ENCODE data around the gene DHRS1. TPM values are rescaled to one million over a fixed set of nuclear protein-coding genes. Genes with fewer than 3 reads are reported as not detected.

DHRS1 gene
- 6.0 and 6.9 TPM in 2 replicates for total RNA-seq (2014; rRNA removed; shearing (Covaris generic))
- 14.0 and 17.7 TPM in 2 replicates for polyA plus RNA-seq (2015; cell fraction: cytosol; rRNA removed)
- 39.9 and 60.1 TPM in 2 replicates for polyA plus RNA-seq (2015; cell fraction: nucleus; rRNA removed)

DNA sequence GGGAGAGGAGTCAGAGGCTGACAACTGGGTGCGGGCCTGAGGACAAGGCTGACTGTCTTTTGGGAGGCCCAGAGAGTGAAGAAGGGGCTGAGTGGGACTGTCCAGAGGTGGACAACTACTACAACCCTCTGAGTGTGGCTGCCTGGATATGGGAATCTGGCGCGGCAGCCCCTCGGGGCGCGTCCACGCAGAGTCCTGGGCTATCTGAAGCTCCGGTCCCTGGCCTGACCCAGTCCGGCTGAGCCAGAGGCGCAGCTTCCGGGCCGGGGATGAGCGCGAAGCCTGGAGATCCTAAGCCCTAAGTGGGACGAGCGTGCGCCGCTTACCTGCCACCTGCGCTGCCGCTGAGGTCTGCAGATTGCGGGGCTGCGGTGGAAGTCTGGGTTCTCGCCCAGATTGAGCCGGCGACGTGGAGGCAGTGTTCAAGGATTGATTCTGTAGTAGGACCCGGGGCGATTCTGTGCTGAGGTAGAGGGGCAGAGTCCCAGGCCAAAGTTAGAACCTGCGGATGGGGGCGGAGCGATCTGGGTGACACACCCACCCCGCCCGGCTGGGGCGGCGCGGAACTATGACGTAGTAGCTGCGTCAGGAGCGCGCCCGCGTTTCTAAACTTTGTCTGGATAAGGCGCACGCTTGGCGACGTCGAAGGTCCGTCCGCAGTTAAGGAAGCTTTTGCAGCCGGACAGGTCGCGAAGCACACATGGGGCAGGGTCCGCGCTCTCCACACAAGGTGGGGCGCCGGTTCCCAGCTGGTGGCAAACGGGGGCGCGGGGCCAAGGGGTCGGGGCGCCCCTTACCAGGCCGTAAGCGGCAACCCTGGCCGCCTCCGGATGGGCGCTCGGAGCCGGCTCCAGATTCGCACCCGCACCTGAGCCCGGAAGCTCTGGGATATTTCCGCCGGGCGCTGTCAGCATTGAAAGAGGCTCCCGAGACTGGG, at the start of gene DHRS1, which contains the start of gene NOP9:
Gene DHRS1, minus strand, starts transcription at position 526 of the 937 bp plus-strand sequence. CDS start 674 bp downstream, outside the sequence.
Gene NOP9, plus strand, starts transcription at position 596 of the 937 bp plus-strand sequence. Its CDS starts 105 bp downstream, at position 701.
- peak; percentile 83 for DNase-seq (ENCODE audit: low read depth)

DNA sequence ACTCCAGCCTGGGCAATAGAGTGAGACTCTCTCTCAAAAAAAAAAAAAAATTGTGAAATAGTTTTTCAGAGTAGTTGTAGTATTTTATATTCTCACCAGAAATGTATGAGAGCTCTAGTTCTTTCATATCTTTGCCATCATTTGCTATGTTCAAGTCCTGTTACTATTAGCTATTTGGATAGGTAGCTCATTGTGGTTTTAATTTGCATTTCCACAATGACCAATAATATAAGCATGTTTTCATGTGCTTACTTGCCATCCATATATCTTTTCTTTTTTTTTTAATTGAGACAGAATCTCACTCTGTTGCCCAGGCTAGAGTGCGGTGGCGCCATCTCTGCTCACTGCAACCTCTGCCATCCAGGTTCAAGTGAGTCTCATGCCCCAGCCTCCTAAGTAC, 48.6 kb upstream of the DHRS1 start:
- DNase-seq (ENCODE audit: low read depth) = no peak

DNA sequence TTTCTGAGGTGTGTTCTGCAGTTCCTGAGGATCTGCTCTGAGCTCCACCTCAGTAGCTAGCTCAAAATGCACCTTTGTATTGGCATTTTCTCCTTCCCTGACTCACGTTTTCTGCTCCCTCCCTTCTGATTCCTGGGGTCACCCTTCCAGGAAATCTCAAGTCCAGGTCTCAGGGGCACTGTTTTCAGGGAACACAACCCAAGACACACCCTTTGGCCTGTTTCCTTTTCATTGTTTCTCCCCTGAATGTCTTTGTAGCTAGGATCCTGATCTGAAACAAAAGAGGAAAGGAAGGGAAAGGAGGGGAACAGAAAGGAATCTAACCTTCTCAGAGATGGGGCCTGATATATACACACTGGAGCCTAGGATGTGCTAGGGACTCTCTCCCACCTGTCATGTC, 47.6 kb upstream of the DHRS1 start:
- no peak for DNase-seq (ENCODE audit: low read depth)

DNA sequence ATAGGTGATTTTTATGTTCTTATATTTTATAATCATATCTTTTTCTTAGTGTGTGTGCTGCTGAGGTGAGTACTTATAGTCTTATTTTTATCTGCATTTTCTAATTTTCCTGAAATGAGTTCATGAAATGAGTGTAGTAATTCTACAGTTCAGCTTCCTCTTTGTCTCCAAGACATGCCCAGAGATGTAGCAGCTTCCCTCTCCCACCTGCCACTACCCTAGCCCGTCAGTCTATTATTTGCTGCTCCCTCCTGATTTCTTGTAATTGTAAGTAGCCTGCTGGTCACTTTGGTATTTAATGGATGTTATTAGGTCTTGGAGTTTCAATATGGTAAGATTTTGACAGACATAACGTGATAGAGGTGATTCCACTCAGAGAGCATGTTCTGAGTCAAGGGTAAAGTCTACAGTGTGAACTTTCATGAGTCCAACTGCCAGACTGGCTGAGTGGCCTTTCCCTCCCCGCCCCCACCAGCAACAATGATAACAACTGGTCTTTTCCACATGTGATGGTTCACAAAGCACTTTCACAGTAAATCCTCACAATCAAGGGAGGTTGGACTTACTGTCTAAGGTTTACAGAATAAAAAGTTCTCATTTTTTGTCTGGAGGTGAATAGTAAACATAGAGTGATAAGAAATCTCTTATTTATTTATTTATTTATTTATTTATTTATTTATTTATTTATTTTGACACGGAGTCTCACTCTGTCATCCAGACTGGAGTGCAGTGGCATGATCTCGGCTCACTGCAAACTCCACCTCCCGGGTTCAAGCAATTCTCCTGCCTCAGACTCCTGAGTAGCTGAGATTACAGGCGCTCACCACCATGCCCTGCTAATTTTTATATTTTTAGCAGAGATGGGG, 44.4 kb upstream of the DHRS1 start:
- DNase-seq (ENCODE audit: low read depth) = no peak

DNA sequence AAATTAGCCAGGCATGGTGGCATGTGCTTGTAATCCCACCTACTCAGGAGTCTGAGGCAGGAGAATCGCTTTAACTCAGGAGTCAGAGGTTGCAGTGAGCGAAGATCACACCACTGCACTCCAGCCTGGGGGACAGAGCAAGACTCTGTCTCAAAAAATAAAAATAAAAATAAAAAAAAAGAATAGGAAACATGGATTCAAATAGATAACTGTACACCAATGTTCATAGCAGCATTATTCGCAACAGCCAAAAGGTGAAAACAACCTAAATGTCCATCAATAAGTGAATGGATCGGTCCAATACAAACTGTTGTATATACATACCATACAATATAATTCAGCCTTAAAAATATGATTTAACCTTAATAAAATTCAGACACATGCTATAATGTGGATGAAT, 43.3 kb upstream of the DHRS1 start:
- no peak for DNase-seq (ENCODE audit: low read depth)

DNA sequence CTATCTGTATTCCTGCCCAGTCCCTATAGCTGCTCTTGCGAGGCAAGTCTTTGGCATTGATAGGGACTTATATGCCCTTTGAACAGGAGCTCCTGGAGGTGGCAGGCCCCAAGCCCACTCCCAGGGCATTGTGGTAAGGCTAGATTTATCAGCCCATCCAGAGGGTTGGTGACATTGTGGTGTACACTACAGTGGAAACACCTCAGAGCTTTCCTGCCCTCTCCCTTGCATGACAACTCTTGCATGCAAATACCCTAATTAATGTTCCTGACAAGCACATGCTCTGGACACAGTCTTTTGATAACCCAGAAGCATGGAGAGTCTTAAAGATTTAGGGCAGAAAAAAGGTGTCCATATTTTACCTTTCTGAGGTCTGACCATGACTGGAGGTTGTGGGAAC, 41.0 kb upstream of the DHRS1 start:
- no peak for DNase-seq (ENCODE audit: low read depth)

DNA sequence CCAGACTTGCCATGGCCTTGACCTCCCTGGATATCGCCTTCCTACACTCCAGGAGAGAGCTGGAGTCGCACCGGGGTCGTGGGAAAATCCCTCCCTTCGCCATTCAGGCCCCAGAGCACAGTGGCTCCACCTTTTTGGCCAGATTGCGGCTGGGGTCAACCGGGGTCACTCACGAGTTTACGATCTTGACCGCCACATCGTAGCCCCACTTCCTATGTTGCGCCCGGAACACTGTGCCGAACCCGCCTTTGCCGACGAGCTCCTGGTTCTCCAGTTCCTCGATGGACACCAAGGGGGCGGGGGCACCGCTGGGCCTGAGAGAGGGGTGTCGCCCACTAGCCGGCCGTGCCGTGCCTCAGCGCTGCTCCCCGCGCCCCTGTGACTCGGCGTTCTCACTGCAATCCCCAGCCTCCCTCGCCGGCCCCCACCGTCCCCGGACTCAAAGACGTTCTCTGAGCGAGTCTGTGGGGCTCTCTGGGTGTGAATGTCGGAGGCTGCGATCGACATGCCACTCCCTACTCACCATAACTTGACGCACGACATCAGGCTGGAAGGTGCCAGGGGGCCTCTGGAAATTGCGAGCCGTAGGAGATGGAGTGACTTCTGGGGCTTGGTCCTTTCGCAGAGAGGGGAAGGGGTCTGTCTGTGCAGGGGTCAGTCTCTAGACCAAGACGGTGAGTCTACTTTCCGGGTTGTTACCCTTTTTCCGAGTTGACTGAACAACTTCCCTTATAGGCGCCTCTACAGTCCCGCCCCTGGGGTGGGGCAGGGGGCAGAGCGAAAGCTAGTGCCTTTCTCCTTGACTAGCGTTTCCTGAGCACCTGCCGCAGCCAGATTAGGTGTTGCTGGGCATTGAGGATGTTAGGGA, 39.9 kb upstream of the DHRS1 start, which contains the start of gene RIPK3:
Gene RIPK3, minus strand, starts transcription at position 708 of the 868 bp plus-strand sequence. Its CDS starts 165 bp downstream, at position 543.
- no peak for DNase-seq (ENCODE audit: low read depth)

DNA sequence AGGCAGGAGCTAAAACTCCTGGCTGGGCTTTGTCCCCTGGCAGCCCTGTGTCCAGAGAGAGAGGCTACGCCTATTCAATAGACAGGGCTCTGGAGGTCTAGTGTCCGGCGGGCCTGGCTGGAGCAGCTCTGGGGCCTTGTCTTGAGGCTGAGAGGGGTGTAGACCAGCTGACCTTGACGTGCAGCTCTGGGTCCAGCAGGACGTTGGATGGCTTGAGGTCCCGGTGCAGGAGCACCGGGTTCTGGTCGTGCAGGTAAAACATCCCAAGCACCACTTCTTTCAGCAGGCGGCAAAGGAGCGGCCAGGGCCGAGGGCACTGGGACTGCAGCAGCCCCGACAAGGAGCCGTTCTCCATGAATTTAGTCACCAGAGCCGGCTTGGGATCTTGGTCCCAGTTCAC, 39.3 kb upstream of the DHRS1 start:
- no peak for DNase-seq (ENCODE audit: low read depth)

DNA sequence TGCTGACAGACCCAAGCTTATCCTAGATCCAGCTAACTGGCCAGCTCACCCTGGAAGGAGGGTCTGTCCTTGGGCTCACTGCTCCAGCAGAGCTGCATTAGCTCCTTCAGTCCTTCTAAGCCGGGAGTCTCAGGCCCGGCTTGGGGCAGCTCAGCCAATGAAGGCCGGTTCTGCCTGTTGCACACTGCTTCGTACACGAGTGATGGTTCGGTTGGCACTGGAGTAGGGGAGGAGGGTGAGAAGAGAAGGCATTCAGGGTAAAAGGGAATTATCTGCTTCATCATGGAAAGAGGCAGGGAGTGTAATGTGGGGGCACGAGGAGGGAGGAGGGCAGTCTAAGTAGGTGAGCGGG, 38.2 kb upstream of the DHRS1 start:
- no peak for DNase-seq (ENCODE audit: low read depth)

DNA sequence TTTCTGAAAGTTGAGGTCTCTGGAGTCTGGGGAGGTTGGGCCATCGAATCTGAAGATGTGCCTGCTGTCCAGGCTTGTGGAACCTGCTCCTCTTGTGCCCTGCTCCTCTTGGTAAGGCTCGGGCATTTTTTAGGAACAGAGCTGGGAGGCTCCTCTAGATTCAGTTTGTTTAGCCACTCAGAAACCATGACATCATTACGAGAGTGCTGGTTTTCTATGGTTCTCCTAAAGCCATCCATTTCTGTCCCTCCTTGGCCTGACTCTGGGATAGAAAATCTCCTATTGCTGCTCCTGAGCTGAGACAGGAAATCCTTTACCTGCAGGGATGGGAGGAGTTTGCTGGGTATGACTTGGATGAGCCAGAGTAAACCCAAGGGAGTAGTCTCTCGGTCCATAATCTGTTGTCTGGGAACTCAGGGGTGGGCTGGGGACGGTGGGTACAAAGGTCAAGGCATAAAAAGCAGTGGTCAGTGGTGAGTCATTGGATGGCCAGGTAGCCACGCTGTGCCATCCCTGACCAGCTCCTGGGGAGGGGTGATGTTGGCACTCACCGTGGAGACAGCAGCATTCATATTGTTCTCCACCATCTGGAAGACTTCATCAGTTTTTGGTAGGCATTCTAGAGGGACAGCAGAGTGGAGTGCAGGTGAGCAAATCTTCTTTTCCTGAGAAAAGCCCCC, 37.7 kb upstream of the DHRS1 start:
- DNase-seq (ENCODE audit: low read depth) = no peak

DNA sequence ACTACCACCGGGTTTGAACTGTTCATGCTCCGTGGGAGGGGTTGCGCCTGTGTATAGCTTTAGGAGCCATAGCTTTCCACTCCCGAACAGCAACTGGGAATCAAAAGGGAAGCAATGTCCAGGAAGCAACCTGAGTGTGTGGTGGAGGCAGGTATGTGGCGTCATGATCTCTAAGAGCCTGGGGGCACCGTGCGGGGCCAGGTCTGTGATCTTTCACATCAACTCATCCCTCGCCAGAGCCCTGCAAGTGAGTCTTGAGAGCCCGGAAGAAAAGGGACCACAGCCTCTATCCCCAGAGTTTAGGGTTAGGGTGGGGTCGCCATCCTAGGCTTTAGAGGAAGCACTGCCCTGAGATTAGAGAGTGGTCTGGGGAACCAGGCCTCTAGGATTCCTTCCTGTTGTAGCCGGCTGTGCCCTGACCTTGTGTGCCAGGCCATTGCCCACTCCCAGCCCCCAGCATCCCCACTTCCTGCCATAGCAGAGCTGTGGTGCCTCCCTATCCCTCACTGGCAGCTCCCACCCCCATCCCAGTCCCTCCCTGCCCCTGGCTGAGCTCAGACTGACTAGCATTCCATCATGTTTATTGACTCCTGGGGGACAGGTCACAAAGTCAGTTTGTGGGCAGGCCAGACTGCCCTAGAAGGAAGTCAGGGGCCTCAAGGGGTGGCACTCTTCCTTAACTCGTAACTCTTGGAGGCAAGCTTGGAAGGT, 36.0 kb upstream of the DHRS1 start:
- DNase-seq (ENCODE audit: low read depth) = no peak

DNA sequence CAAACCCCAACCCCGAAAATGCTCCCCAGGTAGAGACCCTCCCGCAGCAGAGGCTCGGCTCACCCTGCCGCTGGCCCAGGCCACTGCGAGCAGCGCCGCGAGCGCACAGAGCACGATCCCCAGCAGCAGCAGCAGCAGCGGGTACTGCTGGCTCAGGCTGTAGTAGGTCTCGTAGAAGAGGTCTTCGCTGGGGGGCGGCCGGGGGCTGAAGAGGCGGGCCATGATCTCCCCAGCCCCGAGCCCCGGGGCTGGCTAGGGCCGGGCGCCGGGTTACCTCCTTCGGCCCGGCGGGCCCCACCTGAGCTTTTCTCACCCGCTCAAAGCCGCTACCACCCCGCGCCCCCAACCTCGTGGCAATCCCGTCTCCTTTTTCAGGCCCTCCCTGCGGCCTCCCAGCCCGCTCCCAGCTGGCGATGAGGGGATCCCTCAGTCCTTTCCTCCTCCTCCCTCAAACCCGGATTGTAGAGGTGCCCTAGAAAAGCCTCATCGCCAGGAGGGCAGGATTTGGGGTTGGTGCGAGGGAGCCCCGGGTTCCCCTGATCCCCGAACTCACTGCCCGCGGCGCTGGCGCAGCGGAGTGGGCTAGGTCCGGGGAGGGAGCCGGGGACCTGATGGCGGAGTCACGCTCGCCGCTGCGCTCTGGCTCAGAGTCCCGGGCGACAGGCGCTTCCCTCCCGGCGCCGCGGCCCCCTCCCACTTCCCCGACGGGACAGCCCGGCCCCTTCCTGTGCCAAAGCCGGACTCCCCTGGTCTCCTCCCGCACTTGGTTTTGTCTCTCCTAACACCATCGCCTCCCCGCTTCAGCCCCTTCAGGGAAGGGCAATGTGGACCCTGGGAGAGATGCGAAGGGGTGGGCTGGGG, 35.1 kb upstream of the DHRS1 start, which contains the start of gene ADCY4:
Gene ADCY4, minus strand, starts transcription at position 641 of the 861 bp plus-strand sequence. Its CDS starts 419 bp downstream, at position 222.
- DNase-seq (ENCODE audit: low read depth) = no peak

DNA sequence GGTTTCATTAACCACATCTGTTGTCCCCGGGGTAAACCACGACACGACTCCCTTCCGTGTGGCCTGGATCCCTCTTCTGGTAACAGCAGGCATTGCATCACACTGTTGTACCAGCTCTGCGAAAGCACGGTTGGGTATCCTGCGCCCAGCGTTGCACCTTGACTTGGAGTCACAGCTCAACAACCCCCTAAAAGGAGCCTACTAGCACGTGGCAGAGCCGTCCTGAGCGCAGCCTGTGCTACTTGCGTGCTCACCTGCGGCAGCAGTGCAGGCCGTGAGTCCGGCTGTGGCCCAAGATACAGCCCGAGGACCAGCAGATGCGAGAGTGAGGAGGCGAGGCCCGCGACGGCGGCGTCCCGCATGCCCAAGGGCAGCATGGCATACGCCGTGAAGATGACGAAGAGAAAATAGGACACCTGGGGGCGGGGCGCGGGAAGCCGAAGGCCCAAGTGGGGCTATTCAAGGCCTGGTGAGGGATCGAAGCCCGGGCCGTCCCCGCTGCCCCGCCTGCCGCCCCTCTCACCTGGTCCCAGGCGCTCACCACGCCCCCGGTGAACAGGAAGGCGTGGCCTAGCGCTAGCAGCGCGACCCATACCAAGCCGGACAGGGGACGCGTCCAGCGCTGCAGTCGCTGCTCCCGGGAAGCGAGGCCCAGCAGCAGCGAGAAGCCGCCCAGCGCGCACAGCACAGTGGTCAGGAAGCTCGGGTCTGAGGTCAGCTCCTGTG, 32.9 kb upstream of the DHRS1 start:
- DNase-seq (ENCODE audit: low read depth) = no peak

DNA sequence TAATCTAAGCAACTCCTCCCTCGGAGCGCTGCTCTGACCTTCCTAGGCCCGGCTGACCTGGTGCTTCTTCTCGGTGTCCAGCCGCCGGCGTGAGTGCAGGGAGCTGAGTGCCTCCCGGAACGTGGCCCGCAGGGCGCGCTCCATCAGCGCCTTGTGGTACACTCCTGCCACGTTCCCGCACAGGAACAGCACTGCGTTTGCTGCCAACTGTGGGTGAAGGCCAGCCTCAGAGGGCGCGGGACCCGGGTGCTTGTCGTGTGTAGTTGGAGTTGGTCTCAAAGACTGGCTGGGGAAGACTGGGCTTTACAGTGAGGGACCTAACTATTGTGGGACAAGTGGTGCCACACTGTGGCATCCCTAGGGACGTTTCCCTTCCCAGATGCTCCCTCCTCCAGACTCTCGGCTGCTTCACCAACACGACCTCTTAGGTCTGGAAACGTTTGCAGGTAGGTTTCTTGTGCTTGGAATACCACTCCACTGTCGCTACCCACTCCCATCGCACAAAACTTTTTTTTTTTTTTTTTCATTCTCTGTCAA, 32.2 kb upstream of the DHRS1 start:
- DNase-seq (ENCODE audit: low read depth) = no peak

DNA sequence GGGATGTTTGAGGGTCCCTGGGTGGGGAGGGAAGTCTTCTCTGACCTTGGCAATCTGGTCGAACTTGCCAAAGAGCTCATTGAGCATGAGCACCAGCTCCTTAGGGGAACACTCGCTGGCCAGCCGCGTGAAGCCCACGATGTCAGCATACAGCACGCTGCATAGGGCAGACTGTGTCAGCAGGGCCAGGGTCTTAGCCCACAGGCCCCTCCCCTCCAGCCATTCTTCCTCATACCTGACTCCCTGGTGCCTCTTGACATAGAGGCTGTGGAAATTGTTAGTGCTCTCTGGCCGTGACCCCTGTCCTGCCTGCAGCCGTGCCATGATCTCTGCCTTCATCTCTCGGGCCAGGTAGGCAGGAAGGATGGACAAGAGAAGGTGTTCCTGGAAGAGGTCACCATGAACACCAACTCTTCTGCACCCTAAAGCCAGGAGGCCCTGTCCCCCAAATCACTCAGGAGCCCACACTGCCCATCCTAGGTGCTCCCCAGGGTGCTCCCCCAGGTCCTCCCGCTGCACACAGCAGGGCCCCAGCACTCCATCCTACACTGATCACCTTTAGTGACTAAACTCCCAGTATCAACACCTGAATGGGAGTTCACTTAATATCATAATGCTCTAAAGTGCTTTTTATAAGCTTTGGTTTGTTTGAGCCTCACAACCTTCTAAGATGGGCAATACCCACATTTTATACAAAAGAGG, 31.5 kb upstream of the DHRS1 start:
- no peak for DNase-seq (ENCODE audit: low read depth)

DNA sequence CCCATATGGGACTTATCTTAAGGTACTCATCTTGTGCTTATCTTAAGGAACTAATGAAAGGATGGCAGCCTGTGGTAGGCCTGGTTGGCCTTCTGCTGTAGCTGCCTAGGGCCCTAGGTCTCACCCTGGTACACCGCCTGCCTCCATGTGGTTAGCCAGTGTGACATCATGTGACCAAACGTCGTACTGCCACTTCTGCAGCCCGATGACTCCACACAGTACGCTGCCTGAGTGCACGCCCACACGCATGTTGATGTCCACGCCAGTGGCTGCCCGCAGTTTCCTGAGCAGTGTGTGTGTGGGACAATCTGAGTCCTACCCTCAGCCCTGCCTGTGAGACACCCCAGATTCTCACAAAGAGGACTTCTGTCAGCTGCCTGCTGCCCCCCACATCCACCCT, 30.2 kb upstream of the DHRS1 start:
- no peak for DNase-seq (ENCODE audit: low read depth)
